ENCODE measurements around the gene PDK1. TPM values are rescaled to one million over a fixed set of nuclear protein-coding genes. Genes with fewer than 3 reads are reported as not detected.
A peak's percentile ranks its signal among the peaks of the same experiment; 100 is the strongest.
"Not testable (repeated sequence)": the region's sequence is repeated elsewhere in the genome, so short reads cannot be mapped to it uniquely, and the experiment has no call there.

The PDK1 gene
- total RNA-seq, 3 donors from 2014 or later: 11.6 to 16.5 (median 14.7) TPM

DNA sequence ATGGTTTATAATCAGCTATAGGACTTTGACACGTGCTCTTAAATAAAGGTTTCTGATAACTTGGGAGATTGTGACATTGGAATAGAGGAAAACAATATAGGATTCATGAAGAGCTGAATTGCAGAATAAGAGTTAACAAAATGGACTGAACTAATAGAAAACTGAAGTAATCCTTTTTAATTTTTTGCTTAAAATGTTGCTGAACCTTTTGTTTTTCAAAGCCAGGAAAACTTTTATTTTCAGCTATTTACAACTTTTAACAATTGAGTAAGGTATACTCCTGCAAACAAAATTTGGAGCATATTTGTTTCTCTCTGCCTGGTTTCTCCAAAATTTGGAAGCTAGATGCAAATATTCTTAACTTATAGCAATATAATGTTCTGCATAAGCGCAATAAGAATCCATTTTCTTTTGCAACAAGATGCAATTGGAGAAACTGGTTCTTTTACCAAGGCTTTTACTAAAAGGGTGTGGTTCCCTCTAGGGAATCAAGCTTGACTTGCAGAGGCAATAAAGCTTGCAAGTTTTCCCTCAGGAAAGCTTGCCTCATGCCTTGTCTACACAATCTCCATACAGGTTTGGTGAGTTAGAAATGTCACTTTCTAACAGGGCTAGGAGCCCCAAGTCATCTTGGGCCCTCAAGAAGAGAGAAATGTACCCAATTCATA, 10.3 kb upstream of the PDK1 start:
- DNase-seq (no peak), ATAC-seq (peak; percentile 86)
- H3K36me3 ChIP-seq (ENCODE audit: low read depth): no peaks in the 10 kb centered on the region
- no peak overlapping the region for H3K4me3 ChIP-seq
- H3K9me3 ChIP-seq: no peaks in the 10 kb centered on the region
- no peaks in the 10 kb centered on the region for H3K4me1 ChIP-seq (ENCODE audit: low read depth)
- intact Hi-C loops (cut with DNase I, micrococcal nuclease): no loop called here
- TF ChIP-seq, protein P1, sequence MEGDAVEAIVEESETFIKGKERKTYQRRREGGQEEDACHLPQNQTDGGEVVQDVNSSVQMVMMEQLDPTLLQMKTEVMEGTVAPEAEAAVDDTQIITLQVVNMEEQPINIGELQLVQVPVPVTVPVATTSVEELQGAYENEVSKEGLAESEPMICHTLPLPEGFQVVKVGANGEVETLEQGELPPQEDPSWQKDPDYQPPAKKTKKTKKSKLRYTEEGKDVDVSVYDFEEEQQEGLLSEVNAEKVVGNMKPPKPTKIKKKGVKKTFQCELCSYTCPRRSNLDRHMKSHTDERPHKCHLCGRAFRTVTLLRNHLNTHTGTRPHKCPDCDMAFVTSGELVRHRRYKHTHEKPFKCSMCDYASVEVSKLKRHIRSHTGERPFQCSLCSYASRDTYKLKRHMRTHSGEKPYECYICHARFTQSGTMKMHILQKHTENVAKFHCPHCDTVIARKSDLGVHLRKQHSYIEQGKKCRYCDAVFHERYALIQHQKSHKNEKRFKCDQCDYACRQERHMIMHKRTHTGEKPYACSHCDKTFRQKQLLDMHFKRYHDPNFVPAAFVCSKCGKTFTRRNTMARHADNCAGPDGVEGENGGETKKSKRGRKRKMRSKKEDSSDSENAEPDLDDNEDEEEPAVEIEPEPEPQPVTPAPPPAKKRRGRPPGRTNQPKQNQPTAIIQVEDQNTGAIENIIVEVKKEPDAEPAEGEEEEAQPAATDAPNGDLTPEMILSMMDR (IDR thresholded peaks at IDR 0.05): no peak

DNA sequence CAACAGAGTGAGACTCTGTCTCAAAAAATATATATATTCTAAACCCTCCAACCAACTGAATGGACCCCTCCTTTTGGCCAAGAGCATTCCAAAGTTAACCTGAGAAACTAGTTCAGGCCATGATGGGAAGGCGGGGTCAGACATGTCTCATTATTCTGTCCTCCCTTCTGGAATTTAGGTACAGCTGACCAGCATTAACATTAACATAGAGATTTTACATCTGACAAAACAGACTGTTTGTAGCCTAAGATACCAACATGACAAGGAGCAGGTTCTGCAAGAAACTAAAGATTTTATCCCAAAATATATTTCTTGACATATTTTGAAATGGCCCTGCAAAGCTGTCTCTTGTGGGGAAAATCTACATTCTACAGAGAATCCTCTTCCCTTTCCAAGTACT, 6.8 kb upstream of the PDK1 start:
- no peaks in the 10 kb centered on the region for H3K9me3 ChIP-seq
- H3K4me1 ChIP-seq (ENCODE audit: low read depth): no peaks in the 10 kb centered on the region
- H3K36me3 ChIP-seq (ENCODE audit: low read depth): no peaks in the 10 kb centered on the region
- TF ChIP-seq, protein P1 (IDR thresholded peaks at IDR 0.05): no peak
- no peak for ATAC-seq
- intact Hi-C loops (cut with DNase I, micrococcal nuclease): no loop called here
- H3K4me3 ChIP-seq: no peak overlapping the region
- no peak for DNase-seq

- H3K4me3 ChIP-seq; ATAC-seq; intact Hi-C loops (cut with DNase I, micrococcal nuclease); H3K4me1 ChIP-seq (ENCODE audit: low read depth); H3K9me3 ChIP-seq; DNase-seq; H3K36me3 ChIP-seq (ENCODE audit: low read depth): not testable (repeated sequence)
These were observed 6.1 kb upstream of the PDK1 start for GRCh38 chr2:172549802-172550201.

GRCh38 chr2:172550419-172550818, 5.5 kb upstream of the PDK1 start:
- no peaks in the 10 kb centered on the region for H3K4me1 ChIP-seq (ENCODE audit: low read depth)
- intact Hi-C loops (cut with DNase I, micrococcal nuclease): no loop called here
- no peak overlapping the region for H3K4me3 ChIP-seq
- H3K9me3 ChIP-seq: no peaks in the 10 kb centered on the region
- TF ChIP-seq, protein P1 (IDR thresholded peaks at IDR 0.05): no peak
- DNase-seq: no peak
- H3K36me3 ChIP-seq (ENCODE audit: low read depth): no peaks in the 10 kb centered on the region
- ATAC-seq: no peak

- Histone ChIP-seq H3K9me3 (no peaks in the 10 kb centered on the region), H3K4me3 (no peak overlapping the region), H3K4me1 (ENCODE audit: low read depth) (no peaks in the 10 kb centered on the region), H3K36me3 (ENCODE audit: low read depth) (no peaks in the 10 kb centered on the region)
- DNase-seq (no peak), ATAC-seq (no peak)
- intact Hi-C loops (cut with DNase I, micrococcal nuclease): no loop called here
- TF ChIP-seq, protein P1 (IDR thresholded peaks at IDR 0.05): no peak
These were observed 4.6 kb upstream of the PDK1 start for GRCh38 chr2:172551271-172551670.

- TF ChIP-seq, protein P1 (IDR thresholded peaks at IDR 0.05): no peak
- Histone ChIP-seq H3K9me3 (no peaks in the 10 kb centered on the region), H3K4me3 (no peak overlapping the region), H3K36me3 (ENCODE audit: low read depth) (no peaks in the 10 kb centered on the region), H3K4me1 (ENCODE audit: low read depth) (peaks cover 7% of the 10 kb centered on the region)
- no peak for DNase-seq
- no peak for ATAC-seq
- intact Hi-C loops (cut with DNase I, micrococcal nuclease): no loop called here
These were observed 3.2 kb upstream of the PDK1 start for GRCh38 chr2:172552547-172553291.
